Stimulated activated CD8-positive, alpha-beta memory T cell treated with anti-CD3 and anti-CD28 coated beads, Interleukin-12 subunit alpha, Interleukin-12 subunit beta, amount 100 ng/mL, for 24 hours (primary cell): ENCODE data around the gene EMX1.

Source experiments
- DNase-seq: peaks from one replicate; pipeline ENCODE4 v3.0.0-alpha.2; 2020; ENCODE audit errors: extremely low read depth

The EMX1 gene

DNA sequence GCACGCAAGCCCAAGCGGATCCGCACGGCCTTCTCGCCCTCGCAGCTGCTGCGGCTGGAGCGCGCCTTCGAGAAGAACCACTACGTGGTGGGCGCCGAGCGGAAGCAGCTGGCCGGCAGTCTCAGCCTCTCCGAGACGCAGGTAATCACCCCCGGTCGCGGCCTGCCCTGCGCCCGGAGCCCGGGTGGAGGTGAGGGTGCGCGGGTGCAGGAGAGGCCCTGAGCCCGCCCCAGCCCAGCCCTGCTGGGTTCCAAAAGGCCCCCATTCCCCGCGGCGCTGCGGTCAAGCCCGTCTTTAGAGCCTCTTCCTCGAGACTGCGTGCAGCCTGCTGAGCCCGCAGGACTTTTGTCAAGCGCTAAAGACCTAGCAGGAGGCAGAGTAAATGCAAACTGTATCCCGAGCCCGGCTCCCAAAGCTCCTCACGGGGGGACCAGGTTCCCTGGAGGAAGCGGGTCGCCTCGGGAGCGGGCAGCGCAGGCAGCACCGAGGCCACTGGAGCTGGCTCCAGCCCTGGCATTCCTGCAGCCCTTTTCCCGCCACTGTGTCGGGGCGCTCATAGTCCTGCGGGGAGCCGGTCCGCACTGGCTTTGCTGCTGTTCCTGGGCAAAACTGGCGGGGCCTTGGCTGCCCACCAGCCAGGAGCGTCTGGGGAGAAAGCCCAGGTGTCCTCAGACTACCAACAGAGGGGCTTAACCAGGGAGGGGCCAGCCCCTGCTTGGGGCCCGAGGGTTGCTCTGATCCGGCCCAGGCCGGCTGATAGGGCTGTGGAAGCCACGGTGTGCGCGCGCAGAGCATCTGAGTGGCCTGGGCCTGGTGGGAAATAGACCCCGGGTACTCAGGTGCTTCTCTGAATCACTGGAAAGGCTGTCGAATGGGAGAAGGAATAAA, 7.3 kb downstream of the EMX1 start:
- no peak for DNase-seq

DNA sequence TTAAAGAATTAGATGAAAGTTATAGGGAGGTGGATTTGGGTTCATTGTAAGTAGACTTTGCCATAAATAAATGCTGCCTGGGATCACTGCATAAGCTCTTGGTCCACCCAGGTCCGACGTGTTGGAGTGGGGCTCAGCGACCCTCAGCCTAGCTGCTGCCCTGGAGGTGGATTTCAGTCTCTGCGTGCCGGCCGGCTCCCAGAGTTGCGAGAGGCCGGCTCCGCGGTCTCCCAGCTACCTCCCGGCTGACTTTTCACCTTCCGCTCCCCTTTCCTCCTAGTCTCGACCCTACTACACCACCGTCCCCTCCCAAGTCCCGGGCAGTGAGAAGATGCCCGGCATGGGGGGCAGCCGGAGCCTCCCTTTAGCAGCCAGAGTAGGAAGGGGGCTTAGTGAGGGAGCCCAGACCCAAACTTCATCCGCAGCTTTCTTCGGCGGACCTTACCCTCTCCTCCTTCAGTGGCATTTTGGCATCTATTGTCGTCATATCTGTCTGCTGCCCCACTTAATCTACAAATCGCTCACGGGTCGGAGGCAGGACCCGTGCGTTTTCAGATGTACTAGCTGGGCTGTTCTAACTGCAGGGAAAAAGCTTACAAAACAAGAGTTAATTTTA, 8.1 kb downstream of the EMX1 start:
- DNase-seq = no peak

DNA sequence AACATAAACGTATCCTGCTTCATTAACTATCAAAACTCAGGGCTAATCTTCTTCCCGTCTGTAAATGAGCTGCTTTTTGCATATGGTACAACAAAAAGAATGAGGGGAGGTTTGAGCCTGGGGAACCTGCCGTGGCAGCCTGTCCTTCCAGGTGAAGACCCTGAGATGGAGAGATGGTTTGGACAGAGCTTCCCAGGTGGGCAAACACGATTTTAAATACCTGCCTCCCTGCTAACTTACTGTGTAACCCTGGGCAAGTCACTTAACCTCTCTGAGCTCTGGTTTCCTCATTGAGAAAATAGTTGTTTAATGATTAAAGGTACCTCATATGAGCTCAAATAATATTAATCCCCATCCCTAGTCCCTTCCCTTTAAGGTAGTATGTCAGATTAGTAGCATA, 9.0 kb downstream of the EMX1 start:
- DNase-seq = no peak

DNA sequence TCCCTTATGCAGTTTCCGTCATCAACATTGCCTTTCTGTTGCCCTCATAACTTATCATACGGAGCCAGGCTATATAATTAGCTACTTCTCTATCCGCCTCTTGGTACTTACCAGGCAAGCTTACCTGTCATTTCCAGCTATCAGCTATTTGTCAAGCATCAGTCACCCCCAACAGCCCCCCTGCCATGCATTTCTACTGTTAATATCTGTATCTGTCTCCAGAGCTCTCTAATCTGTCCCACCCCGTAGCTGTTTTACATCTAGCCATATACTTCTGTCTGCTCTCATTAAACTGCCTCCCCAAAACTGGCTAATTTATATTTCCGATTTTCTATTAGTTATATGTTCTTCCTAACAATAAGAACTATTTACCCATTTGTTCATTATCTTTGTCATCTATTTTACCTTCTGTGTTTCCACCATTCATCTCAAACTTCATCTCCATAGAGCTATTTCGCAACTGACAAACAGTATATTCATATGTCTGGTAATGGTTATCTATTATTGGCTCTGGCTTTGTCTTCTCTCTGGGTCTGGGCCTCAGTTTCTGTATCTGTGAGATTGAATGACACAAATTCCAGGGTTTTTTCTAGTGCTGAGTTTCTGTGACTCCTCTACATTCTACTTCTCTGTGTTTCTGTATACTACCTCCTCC, 9.6 kb downstream of the EMX1 start:
- DNase-seq = no peak

DNA sequence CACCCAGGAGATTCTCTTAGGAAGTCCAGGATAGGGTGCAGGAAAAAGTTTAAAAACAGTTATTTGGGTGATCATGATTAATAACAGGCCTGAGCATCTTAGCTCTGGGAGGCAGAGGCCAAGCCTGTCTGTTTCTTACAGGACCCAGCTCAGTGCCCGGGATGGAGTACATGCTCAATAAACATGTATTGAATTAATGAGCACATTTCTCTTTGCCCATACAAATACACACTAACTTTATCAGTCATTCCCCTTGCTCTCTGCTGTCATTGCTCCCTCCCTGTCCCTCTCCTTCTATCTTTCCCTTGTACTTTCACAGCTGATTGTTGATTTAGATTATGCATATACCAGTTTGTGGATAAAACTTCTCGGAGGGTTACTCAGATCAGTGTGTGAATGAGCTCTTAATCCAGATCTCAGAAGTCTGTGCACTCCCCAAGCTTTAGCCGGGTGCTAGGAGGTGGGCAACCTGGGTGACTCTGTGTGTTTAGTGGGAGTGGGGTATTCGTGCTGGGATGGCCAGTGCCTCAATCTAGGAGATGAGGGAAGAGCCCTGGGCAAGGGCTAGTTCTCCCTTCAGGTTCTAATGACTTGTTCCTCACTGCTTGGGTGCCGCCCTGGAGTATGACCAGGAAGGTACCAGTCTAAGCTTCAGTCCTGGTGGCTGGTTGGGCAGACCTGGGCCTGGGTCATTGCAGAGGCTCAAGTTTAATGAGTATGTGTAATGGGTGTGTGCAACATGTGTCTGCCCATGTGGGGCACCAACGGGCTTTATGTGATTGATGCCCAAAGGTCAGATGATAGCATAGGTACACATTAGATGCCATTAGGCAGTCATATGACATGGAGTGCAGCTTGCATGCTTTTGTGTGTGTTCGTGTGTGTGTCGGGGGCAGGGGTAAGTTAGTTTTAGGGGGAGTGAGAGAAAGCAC, 10.6 kb downstream of the EMX1 start:
- no peak for DNase-seq

DNA sequence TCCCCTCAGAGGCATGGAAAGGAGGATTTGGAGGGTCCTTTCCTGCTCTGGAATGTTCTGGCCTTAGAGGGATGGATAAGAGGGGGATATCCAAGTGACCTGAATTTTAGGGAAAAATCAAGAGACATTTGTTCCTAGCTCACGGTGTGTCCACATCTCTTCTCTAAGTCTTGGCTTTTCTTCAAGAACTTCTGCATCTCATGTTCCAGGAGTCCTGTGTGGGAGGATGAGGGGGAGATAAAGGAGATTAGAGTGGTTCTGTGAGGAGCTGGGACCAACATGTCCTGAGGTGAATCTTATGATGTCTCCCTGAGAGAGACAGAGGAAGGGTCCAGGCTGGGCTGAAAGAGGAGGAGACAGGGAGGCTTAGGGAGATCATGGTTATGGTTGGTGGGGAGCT, 11.7 kb downstream of the EMX1 start:
- DNase-seq = no peak

DNA sequence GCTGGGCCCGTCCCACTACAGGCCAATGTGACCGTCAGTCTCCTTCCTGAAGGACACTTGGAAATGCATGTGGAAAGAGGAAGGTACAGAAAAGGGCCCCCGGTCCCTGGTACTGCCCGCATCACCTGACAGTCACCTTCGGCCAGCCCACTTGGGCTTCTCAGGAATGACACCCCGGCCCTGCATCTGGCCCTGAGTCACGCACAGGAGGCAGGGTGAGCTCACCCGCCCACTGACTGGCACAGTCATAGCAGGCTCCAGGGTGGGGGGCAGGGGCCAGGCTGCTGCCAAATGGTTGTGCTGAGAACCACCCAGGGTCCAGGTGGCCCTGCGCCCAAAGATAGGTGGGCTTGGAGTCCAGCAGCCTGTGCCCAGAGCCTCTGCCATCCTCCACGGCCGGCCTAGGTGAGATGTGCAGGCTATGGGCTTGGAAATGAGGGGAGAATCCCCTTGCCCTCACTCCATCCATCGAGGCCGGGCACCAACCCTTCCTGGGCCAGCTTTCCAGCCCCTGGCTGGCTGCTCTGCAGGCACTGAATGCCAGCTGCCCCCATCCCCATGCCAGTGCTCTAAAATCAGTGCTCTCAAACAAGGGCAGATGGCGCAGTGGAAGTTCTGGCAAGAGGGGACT, 14.1 kb downstream of the EMX1 start:
- DNase-seq = no peak

DNA sequence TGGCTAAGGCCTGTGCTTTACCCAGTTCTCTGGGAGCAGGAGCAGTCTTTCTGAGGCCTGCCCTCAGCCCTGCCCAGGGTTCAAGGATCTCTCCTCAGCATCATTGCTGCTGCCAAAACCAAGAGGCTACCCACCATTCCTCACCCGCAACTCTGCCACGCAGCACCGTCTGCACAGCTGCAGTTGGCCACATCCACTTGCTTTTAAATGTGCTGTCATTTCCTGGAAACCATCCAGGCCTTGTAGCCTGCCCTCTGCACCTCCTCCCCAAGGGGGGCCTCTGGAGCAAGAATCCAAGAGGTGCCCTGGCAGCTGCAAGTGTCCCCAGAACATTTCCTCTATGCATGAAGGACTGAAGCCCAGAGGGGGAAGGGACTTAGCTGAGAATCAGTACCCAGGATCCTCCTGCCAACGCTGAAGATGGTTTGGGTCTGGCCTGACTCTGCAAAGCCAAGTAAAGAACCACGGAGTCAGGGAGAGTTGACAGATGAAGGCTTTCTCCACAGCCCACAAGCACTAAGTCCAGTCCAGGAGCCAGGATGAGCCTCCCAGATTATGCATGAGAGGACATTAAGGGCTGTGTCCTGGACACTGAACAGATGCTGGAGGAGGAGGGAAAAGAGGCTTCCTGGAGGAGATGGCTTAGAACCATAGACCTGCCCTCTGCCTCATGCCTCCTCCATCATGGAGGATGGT, 14.9 kb downstream of the EMX1 start:
- no peak for DNase-seq

DNA sequence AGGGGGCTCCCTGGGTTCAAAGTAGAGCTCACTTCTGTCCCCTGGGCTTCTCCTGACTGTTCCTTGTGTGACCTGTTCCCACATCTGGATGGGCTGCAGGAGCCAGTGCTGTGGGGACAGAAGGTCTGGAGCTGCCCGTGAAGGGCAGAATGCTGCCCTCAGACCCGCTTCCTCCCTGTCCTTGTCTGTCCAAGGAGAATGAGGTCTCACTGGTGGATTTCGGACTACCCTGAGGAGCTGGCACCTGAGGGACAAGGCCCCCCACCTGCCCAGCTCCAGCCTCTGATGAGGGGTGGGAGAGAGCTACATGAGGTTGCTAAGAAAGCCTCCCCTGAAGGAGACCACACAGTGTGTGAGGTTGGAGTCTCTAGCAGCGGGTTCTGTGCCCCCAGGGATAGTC, 15.5 kb downstream of the EMX1 start:
- DNase-seq = no peak

DNA sequence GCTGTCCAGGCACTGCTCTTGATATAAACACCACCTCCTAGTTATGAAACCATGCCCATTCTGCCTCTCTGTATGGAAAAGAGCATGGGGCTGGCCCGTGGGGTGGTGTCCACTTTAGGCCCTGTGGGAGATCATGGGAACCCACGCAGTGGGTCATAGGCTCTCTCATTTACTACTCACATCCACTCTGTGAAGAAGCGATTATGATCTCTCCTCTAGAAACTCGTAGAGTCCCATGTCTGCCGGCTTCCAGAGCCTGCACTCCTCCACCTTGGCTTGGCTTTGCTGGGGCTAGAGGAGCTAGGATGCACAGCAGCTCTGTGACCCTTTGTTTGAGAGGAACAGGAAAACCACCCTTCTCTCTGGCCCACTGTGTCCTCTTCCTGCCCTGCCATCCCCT, 15.9 kb downstream of the EMX1 start:
- no peak for DNase-seq

DNA sequence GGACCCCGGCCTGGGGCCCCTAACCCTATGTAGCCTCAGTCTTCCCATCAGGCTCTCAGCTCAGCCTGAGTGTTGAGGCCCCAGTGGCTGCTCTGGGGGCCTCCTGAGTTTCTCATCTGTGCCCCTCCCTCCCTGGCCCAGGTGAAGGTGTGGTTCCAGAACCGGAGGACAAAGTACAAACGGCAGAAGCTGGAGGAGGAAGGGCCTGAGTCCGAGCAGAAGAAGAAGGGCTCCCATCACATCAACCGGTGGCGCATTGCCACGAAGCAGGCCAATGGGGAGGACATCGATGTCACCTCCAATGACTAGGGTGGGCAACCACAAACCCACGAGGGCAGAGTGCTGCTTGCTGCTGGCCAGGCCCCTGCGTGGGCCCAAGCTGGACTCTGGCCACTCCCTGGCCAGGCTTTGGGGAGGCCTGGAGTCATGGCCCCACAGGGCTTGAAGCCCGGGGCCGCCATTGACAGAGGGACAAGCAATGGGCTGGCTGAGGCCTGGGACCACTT, 16.4 kb downstream of the EMX1 start:
- DNase-seq = no peak

DNA sequence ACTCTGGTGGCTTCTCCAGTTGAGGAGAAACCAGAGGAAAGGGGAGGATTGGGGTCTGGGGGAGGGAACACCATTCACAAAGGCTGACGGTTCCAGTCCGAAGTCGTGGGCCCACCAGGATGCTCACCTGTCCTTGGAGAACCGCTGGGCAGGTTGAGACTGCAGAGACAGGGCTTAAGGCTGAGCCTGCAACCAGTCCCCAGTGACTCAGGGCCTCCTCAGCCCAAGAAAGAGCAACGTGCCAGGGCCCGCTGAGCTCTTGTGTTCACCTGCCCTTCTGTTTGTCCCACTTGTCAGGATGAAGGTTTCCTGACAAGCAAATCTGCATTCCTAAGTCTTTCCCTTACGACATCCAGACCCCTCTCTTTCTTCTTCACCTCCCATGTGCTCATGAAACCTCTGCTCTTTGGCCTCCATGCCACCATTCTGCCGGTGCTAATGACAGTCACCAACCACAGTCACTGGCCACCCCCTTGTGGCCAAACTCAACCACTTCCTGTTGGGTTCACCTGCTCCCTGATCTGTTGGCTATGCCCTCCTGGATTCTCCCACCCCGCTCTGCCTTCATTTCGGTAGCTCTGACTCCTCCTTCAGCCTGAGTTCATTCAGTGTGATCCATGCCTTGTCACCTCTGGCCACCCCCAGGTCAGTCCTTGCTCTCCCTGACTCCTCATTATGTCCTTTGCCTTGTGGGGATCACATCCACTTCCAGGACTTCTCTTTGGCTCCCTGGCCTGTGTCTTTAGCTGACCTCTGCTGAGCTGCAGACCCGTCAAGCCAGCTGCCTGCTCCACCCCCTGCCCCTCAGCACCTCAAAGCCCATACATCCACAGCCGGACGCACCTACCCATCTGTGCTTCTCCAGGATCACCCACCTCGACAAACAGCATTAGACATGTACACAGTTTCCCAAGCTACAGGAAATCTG, 17.6 kb downstream of the EMX1 start:
- DNase-seq = no peak

DNA sequence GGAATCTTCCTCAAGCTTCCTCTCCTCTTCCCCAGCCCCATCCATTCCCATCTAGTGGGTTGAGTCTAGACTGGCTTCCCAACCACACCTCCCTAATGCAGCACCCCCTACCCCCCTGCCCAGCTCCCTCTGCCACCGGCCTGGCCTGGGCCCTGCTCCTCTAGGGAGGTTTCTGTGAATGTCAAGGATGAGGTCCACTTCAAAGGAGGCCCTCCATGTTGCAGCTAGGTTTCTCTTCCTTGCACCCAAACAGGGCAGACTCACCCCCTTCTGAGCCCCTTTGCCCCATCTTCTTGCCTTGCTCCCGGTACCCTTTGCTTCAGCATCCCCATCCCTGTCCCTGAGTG, 18.3 kb downstream of the EMX1 start:
- no peak for DNase-seq

DNA sequence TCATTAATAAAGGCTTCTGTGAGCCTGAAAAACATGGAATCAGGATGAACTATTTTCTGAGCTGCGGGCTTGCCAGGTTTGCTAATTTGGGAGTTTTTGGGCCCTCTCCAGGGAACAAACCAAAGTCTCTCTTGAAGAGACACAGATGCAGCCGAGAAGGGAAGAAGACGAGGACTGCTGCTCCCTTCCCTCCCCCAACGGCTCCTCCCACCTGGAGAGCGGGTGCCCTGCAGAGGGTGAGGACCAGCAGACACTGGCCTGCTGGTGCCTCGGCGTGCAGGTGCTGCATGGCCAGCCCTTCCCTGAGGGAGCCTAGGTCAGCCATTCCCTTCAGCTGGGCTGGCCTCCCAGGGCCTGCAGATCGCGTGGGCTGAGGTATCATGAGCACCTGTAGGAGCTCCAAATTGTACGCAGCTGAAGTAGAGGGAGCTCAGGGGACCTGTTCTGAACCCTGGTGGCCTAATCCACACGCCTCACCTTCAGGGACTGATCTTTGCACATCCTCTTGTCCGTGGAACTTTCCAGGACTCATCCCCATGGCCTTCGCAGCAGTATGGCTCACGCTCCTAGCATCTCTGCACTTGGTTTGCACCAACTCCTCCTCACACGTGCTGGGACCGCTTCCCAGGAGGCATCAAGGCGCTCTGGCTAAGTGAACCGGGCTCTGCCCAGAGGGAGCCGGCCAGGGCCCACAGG, 19.5 kb downstream of the EMX1 start:
- DNase-seq = no peak

DNA sequence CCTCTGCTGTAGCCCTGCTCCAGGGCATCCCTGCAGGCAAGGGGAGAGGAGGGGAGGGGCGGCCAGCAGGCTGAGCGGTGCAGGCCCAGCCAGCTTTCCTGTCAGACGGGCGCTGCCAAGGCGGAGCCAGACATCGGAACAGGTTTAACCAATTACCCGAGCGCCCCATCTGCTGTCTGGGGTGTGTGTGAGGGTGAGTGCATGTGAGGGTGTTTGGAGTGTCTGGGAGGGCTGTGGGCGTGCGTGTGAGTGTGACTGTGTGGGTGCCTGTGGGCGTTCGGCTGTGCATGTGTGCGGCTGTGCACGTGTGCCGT, 20.0 kb downstream of the EMX1 start:
- no peak for DNase-seq

DNA sequence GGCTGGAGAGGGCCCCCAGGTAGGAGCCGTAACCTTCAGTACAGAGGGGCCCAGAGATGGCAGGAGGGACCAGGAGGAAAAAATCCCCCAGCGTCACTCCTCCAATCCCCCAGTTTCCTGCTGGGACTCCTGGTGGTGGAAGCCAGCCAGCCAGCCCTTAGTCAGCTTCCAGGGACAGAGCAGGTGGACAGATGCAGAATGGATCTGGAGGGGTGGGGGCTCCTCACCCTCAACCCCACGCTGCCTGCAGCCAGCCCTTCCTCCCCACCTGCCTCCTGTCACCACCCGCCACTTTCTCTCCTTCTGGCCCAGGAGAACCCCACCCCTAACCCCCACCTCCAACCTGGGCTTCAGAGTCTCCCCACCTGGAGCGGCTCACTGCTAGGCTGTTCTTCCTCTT, 21.1 kb downstream of the EMX1 start:
- DNase-seq = no peak

DNA sequence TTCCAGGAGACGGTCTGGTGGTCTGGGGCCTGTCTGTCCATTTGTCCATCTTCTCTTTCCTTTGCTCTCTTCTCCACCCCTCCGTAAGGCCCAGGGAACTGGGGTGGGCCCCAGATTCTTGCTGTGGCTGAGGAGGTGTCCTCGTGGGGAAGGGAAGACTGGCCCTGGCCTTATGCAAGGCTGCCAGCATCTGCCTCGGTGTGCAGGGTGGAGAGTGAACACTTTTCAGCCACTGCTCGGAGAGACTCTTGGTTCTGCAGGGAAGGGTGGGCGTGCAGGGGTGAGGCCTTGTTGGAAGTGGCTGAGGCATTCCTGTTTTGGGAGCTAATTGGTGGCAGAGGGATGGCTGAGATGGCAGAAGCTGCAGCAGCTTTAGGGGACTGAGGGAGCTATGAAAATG, 23.0 kb downstream of the EMX1 start:
- DNase-seq = no peak

DNA sequence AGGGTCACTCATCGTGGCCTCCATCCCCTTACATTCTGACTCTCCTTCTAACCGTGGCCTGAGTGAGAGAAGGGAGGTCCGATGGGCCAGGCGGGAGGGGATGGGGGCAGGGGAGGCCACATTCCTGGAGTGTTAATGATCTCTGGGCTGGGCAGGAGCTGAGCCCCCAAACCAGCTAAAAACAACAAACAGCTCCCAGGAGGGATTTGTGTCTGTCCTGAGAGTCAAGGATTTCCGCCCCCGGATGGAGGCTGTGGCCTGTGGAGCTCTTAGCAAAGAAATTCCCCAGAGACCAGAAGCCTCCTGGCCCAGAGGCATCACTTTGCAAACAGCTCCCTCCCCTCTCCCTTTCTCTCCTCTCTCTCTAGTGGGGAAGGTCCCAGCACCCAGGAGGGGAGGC, 23.5 kb downstream of the EMX1 start:
- DNase-seq = no peak

DNA sequence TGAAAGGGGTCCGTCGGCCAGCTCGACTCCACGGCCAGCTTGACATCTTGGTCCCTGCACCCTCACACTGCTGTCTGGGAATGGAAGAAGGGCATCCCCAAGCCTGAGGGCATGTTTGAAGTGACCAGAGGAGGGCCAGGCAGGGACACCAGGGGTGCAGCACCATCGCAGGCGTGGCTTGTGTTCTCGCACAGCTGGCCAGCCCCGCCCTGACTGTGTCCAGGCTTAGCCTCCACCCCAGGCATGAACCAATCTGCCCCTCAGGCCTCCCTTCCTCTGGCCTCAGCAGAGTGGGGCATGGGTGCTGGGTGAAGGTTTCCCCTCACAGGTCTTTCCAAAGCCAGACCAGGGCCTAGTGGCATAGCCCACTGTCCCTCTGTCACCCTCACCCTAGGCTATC, 25.0 kb downstream of the EMX1 start:
- no peak for DNase-seq
